Neural progenitor cell (in vitro differentiated cells): ENCODE measurements around the gene PRSS8.

Experiments
- CTCF ChIP-seq: fragments of 200-600 bp; sonication (generic); IDR thresholded peaks from 2 replicates; pipeline ENCODE4 v1.5.1; 2017; ENCODE audit warnings: antibody characterized with exemption, mild to moderate bottlenecking
- EZH2 ChIP-seq: fragments of 200-600 bp; sonication (generic); IDR thresholded peaks from 2 replicates; pipeline ENCODE4 v1.6.1; 2017; ENCODE audit warnings: antibody characterized with exemption, mild to moderate bottlenecking, moderate library complexity

DNA sequence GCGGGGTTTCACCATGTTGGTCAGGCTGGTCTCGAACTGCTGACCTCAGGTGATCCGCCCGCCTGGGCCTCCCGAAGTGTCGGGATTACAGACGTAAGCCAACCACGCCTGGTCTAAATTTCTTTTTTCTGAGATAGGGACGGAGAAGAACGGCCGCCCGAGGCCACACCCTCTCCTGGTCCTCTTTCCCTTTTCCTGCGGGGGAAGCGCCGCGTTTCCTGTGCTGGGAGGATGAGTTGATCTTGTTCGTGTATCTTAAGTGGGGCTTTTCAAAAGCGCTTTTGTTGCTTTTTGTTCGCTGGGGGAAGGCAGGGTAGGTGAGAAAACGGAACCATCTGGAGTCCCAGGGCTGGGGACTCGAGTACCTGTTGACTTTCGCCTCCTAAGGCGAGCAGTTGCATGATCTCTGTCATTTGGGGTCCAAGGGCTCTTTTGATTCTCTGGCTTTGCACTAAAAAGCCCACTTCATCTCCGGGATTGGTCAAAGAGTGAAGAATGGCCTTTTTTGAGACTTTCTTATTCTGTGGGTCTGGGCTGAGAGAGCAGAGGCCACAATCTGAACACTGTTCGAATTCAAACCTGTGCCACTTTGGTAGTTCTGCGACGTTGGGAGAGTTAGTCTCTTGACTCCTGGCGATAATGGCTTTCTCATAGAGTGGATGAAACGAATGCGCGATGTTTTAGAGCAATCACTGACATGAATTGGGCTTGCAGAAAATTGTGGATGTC is 45.7 kb upstream of the PRSS8 start:
- no peak for TF ChIP-seq CTCF
- TF ChIP-seq EZH2, result no peak
